22Rv1 (cell line): ENCODE measurements around the gene COMMD9.

Source experiments
- ZFX ChIP-seq: fragments of 450-650 bp; IDR thresholded peaks from 2 replicates; pipeline ENCODE4 v1.6.1; 2017; ENCODE audit warnings: antibody characterized with exemption, borderline replicate concordance
- TF ChIP-seq, protein P1 (sequence below): fragments of 450-650 bp; IDR thresholded peaks from 2 replicates; pipeline ENCODE4 v1.5.1; 2017; ENCODE audit warnings: mild to moderate bottlenecking

DNA sequence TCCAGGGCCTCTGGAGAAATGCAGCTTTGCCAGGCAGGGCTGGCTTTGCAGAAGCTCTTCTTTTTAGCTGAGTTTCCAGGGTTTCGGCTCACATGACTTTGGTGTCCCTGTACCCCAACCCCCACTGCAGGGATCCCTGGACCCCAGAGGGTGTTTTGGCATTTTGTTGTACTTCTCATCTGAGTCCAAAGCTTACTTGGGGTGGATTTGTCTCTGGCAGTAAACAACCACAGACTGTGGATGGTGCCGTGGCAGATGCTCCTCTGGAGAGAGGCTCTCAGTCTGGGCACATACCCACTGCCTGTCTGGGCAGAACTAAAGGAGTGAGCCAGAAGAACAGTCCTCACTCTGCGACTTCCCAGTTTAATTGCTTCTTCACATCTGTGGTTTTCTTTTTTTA is 49.6 kb downstream of the COMMD9 start:
- TF ChIP-seq, protein P1, sequence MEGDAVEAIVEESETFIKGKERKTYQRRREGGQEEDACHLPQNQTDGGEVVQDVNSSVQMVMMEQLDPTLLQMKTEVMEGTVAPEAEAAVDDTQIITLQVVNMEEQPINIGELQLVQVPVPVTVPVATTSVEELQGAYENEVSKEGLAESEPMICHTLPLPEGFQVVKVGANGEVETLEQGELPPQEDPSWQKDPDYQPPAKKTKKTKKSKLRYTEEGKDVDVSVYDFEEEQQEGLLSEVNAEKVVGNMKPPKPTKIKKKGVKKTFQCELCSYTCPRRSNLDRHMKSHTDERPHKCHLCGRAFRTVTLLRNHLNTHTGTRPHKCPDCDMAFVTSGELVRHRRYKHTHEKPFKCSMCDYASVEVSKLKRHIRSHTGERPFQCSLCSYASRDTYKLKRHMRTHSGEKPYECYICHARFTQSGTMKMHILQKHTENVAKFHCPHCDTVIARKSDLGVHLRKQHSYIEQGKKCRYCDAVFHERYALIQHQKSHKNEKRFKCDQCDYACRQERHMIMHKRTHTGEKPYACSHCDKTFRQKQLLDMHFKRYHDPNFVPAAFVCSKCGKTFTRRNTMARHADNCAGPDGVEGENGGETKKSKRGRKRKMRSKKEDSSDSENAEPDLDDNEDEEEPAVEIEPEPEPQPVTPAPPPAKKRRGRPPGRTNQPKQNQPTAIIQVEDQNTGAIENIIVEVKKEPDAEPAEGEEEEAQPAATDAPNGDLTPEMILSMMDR = no peak
- TF ChIP-seq ZFX = no peak
